Jurkat, Clone E6-1 (cell line): ENCODE measurements around the gene OSBPL7.

ENCODE experiments used
- DNase-seq: peaks from one replicate; pipeline ENCODE4 v3.0.0-alpha.2; 2011; ENCODE audit warnings: low read depth, low spot score
- H3K4me3 ChIP-seq: 2 replicates; pipeline ENCODE4 v1.5.1; 2011; ENCODE audit warnings: mild to moderate bottlenecking, low read length, control low read depth, moderate library complexity

OSBPL7 gene

DNA sequence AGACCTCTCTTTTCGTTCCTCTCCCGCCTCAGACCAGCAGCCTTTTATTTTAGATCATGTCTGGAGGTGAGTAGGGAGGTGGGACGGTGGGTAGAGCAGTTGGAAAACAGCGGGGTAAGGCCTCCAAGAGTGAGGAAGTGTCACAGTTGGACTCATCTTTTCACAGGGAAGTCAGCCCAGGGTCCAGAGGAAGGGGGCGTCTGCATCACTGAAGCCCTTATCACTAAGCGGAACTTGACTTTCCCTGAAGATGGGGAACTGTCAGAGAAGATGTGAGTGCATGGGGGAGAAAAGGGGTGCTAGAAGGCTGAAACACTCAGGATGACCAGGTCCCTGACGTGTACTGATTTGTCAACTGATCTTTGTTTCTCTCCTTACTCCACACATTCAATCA lies 10.3 kb upstream of the OSBPL7 start:
- H3K4me3 ChIP-seq, result peak overlapping the region; percentile 100
- no peak for DNase-seq

DNA sequence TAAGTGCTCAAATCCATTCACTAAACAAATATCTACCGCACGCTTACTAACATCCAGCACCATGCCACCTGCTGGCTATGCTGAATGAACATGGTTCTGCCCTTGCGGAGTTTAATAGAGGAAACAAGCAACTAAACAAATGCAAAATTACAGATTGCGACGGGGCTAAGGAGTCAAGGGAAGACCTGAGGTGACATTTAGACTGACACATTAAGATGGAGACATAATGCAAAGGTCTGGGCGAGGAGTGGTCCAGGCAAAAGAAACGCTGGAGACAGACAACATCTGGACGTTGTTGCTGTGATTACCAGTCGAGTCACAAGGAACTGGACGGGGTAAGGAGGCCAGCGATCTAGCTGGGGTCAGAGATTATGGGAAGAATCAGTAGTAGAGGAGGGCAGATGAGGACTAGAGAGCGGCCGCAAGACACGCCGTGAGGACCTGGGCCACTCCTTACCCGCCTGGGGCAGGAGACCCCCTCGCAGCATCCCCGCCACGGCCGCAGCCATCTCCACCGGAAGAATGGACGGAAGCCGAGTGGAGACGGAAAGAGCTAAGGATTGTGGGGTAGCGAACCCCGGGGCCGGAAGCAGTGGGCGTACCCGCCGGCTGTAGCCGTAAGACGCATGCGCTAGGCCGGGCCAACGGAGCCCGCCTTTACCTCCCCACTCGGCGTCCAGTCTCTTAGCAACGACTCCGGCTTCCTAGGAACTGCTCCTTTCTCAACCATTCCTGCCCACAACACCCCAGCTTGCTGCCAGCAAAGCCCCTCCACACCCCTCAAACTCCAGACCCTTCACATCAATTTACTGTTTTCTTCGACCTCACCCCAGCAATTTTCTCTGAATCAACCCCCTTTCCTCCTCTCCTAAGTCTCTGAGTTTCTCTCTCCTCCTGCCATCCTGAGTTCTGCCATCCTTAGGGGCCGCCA lies 9.7 kb upstream of the OSBPL7 start, which contains the start of the genes LRRC46 and MRPL10:
TSS of gene LRRC46 (plus strand) at position 668 of the 931 bp plus-strand sequence. CDS start 320 bp downstream, outside the sequence.
TSS of gene MRPL10 (minus strand) at position 539 of the 931 bp plus-strand sequence. CDS start at position 509, 30 bp downstream.
- peak; percentile 84 for DNase-seq
- H3K4me3 ChIP-seq, result peak within 1 kb of the TSS; percentile 100

DNA sequence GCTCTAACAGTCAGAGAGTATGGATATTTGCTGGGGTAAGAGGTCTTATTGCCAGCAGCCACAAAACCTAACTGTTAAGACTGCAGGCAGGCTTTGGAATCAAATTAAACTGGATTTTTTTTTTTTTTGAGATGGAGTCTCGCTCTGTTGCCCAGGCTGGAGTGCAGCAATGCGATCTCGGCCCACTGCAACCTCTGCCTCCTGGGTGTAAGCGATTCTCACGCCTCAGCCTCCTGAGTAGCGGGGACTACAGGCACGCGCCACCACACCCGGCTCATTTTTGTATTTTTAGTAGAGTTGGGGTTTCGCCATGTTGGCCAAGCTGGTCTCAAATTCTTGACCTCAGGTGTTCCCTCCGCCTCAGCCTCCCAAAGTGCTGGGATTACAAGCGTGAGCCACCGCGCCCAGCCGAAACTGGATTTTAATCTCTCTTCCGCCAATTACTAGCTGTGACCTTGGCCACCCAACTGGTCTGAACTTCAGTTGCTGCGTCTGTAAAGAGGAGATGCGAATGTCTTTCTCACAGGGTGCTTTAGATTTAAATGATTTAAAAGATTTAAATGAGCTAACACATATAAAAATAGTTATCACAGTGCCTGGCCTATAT lies 8.9 kb upstream of the OSBPL7 start:
- no peak for DNase-seq
- peak overlapping the region; percentile 100 for H3K4me3 ChIP-seq

DNA sequence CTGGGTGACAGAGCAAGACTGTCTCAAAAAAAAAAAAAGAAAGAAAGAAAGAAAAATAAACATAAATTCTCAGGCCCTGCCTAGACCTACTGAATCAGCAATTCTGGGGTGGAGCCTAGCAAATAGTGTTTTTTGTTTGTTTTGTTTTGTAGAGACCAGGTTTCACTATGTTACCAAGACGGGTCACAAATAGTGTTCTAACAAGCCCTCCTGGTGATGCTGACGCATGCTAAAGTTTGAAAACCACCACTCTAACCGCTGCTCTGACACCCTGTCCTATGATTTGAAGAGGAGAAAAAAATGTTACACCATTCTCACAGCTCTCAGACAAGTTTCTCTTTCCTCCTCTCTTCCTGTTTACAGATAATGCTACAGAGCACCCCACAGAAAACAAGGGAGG lies 8.3 kb upstream of the OSBPL7 start:
- DNase-seq, result peak; percentile 17
- H3K4me3 ChIP-seq, result no peak overlapping the region

DNA sequence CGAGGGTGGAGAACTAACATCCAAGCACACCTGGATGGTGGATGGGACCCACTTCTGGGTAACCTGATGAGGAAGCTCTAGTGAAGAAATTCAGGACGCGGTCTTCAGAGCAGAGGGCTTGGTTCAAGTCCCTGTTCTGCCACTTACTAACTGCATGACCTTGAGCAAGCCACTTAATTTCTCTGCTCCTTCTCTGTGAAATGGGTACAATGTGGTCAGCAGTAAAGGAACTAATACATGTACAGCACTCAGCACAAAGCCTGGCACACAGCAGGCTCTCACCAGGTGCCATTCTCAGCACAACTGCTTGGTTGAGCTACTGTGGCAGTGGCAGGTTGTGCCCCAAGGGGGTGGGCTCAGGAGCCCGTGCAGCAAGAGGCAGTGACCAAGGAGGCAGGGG lies 1.9 kb upstream of the OSBPL7 start:
- H3K4me3 ChIP-seq, result no peak overlapping the region
- no peak for DNase-seq

DNA sequence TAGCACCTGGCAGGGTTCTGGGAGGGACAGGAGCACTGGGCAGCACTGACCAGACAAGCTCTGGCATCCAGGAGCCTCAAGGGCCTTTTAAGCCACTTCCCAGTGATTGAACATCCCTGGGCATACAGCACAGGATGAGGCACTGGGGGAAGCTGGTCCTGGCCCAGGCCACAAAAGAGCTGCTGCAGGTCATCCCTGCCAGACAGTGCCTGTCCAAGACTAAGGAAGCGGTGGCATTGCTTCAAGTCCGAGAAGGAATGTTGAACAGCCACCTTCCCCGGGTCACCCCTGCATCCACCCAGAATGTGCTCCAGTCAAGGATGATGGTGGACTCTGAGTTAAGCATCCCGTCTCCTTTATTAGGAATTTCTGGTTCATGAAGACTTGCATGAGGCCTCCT lies 1.2 kb upstream of the OSBPL7 start:
- no peak overlapping the region for H3K4me3 ChIP-seq
- DNase-seq, result no peak

DNA sequence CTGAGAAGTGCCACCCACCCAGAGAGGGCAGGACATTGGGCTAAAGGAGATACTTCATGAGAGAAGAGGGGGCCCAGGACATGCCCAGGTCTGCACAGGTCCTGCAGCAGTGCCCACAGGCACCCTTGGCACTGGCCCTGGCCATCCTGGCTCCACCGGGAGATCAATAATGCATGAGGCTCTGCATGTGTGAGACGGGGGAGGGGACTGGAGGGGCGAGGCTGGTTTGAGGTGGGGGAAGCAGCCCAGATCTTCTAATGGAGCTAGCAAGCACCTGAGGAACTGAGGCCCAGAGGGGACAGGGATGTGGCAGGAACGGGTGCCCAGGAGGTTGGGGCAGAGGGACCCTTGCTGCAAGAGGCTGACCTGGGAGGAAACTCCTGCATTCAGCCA lies 567 bp downstream of the OSBPL7 start:
- DNase-seq, result no peak
- H3K4me3 ChIP-seq, result peak overlapping the region; percentile 95

DNA sequence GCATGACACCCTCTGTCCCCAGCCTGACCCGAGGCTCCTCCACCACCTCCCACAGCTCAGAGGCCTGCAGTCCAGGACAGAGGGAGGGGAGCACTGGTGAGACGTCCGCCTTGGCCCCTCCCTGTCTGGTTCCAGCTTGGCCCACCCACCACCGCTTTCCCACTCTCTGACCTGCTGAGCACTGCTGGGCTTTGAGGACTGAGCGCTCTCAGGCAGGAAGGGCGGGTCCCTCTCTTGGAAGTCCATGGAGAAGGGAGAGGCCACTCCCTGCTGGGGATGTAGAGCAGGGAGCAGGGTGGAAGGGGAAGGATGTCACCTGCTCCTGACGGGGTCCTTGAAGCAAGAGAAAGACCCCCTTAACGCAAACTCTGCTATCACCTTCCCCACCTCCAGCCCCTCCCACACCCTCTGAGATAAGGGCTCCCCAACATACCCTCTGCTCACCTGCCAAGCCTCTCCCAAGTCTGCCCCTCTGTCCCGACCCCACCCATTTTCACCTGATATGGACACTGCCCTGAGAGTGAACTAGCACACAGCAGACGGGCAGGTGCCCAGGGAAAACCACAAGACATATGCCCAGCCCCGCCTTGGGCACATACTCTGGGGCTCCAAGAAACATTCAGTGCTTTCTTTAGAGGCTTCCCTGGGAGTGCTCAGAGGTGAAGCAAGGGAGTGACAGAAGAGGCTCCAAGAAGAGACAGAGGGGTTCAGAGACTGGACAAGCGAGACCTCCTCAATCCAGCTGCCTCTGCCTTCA lies 1.4 kb downstream of the OSBPL7 start:
- H3K4me3 ChIP-seq, result peak overlapping the region; percentile 95
- DNase-seq, result no peak

DNA sequence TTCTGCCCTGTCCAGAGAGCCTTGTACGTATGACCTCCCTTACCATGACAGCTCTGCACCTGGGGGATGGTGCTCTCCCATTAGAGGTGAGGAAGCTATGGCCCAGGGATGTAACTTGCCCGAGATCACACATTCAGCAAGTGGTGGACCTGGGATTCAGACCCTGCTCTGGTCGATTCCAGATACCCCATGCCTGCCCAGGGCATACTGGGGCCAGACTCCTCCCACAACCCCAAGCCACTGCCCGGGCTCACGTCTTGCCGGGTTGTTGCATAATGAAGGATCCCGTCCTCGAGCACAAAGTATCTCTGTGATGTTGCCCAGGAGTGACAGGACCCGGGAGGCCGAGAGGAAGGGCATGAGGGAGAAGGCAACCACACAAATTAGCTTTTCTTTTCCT lies 2.1 kb downstream of the OSBPL7 start:
- no peak overlapping the region for H3K4me3 ChIP-seq
- no peak for DNase-seq

DNA sequence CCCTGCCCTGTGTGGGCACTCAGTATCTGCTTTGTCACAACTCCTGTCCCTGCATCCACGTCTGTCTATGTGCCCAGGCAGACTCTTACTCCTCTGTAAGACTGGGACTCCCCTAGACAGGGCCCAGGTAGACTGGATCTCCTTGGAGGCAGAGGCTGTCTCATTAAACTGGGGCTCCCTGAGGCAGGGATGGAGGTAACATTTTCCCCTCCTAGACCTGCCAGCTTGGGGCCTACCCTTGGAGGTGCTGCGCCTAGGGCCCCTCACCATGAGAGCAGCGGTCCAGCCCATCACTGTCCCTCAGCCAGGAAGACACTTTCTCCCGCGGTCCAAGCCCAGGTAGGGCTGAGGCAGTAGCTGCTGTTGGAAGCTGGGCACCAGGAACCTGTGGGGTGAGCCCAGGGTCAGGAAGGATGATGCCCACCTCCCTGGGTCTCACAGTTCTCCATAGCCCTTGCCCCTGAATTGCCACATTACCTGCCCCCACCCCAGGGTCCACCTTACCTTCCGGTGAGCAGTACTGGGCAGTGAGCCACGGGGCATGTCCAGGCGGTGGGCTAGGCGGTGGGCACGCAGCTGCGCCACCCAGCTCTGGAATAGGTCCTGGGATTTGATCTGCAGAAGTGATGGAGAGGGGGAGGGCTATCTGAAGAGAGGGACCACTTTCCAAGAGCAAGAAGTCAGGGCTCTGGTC lies 3.4 kb downstream of the OSBPL7 start:
- no peak overlapping the region for H3K4me3 ChIP-seq
- DNase-seq, result no peak

DNA sequence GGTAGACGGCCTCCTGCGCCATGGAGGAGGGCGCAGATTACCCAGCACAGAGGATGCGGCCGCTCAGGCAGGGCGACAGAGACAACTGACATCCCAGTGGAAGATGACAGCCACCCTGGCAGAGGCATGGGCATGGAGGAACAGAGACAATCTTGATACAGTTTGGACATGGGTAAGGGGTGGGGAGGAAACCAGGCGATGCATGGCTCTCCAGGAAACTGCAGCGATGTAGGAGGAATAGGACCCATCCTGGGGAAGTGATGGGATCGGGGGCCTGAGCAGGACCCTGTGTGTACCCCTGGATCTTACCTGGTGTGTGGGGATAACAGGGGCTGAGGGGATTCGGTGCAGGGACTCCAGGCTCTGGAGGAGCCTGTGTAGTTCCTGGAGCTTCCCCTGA lies 4.6 kb downstream of the OSBPL7 start:
- H3K4me3 ChIP-seq, result no peak overlapping the region
- DNase-seq, result no peak

DNA sequence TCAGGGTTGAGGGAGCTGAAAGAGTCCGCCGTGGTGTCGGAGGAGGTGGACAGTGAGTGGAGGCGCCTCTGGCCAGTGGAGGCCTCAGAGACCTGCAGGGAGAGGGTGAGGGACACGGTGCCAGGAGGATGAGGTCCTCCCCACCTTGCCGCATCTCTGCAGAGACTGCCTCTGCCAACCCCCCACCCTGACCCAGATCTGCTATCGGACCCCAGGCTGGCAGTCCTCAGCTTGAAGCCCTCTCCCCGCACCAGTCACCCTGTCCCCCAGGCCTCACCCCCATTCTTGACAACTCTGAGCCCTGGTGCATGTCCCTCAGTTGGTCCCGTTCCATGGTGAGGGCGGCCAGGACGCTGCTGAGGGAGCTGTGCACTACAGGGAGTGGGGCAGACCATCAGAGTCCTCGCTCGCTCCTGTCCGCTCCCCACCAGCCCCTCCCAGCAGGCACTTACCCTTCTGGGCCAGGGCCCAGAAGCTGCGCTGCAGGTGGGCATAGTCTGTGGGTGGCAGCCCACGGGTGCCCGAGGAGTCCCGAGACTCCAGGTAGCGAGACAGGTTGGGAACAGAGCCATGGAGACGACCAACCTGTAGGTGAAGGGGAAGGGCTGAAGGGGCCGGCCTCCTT lies 5.4 kb downstream of the OSBPL7 start:
- no peak for DNase-seq
- no peak overlapping the region for H3K4me3 ChIP-seq

DNA sequence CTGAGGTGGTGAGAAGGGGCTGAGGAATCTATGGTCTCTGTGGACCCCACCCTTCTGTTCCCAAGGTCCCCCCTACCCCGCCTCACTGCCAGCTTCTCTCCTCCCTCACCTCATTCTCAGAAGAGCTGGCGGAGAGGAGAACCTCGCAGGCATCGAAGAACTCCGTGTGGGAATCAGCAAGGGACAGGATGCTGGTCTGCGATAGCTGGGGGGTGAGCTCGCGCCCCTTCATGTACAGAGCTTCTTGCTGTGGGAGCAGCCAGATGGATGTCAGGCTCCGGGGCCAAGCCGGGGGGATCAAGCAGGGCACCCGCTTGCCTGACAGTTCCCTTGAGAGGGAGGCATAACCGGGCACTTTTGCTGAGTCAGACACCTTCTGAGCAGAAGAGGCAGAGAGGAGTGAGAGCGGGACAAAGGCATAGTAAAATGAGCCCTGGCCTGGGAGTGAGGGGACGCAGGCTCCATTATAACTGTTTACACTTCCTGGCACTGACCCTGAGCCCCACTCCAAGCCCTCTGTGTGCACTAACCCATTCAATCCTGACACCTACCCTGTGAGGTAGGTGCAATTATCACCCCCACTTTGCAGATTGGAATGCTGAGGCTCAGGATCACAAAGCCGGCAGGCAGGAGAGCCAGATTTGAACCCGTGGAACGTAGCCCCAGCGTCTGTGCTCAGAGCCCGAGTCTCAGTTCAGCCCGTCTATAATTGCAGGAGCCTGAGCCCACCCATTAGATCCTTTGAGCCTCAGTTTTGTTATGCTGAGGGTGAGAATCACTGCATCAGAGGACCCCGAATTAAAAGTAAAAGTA lies 6.3 kb downstream of the OSBPL7 start:
- no peak for DNase-seq
- no peak overlapping the region for H3K4me3 ChIP-seq

DNA sequence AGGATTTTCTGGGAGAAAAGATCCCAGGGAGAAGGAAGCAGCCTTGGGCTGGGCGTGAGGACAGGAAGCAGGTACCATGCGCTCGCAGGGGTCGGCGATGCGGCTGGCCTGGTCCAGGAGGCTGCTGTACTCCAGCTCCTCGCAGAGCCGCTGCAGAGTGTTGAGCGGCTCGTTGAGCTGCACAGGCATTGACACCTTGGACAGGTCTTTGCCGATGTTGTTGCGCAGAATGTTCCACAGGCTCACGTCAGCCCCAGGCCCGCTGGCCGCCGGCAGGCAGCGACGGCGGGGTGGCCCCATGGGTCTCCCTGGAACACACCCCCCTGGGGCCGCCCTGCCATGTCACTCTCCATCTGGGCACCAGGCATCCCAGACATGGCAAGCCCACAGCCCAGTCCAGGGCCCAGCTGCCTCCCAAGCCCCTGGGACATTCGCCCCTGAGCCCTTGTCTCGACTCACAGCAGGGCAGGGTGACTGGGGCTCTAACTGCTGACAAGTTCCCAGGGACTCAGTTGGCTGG lies 8.0 kb downstream of the OSBPL7 start:
- no peak overlapping the region for H3K4me3 ChIP-seq

DNA sequence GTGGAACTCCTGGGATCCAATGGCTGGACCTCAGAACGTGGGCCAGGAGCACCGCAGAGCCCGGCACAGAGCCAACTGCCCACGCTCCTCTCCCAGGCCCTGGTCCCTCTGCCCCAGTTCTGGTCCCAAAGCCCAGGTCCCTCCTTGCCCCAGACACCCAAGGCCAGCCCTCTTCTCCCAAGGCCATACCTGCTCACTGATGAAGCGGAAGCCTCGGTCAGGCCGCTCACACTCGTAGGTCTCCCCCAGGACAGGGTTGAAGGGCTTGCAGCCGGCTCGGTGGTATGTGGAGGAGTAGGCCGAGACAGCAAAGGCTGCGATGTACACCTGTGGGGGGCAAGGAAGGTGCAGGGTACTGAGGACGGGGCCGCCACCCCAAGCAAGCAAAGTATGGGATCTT lies 8.5 kb downstream of the OSBPL7 start:
- no peak for DNase-seq

More for the DNA sequence above, 8.0 kb downstream of the OSBPL7 start:
- no peak for DNase-seq

DNA sequence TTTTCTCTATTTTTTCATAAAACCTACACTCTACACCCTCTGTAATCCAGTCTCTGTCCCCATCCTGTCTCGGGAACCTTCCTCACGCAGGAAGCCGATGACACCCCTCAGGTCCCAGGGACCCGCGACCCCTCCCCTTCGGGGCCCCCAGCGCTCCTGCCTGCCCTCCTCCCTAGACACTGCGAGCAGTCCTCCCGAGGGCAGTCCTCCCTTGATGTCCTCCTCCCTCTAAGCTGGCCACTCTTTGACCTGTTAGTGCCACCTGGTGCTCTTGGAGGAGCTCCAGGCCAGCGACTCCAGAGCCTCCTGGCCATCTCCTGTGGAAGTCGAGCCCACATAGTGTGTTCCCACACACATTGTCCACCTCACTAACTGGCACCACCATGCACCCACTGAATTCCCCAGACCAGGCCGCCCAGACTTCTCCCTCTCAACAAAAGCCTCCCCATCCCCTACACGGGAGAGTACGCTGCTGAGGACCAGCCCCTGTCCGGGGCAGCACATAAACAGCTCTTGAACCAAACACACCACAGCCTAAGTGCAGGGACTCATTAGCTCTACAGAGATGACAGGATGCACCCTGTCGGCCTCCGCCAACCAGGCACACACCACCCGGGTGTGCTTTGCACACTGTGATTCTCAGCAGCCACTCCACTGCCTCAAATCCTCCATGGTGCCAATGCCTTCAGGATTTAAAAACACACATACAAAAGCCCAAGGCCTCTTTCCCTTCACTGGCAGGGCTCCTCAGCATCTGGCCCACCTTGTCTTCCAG lies 9.3 kb downstream of the OSBPL7 start:
- no peak for DNase-seq

More for the DNA sequence above, 8.5 kb downstream of the OSBPL7 start:
- no peak overlapping the region for H3K4me3 ChIP-seq

DNA sequence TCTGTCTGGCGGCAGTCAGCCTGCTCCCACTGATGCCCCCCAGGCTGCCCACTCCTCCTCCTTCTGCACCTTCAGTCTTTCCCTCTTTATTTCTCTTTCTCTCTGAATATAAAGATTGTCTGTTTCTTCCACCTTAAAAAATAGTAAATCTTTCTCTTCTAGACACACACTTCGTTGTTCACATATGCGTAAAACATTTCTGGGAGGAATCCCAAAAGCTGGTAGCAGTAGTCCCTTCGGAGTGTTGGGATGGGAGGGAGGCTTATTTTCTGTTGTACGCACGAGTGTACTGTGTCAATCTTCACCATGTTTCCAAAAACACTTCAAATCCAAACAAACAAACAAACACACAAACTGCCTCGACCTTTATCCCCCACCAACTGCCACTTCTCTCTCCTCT lies 9.9 kb downstream of the OSBPL7 start:
- no peak for DNase-seq
- no peak overlapping the region for H3K4me3 ChIP-seq

More for the DNA sequence above, 9.3 kb downstream of the OSBPL7 start:
- no peak overlapping the region for H3K4me3 ChIP-seq
